Sciatic nerve (tissue), 2 donors: ENCODE data around the gene CASS4. TPM values are rescaled to one million over a fixed set of nuclear protein-coding genes. Genes with fewer than 3 reads are reported as not detected.
"Not testable (repeated sequence)": the region's sequence is repeated elsewhere in the genome, so short reads cannot be mapped to it uniquely, and the experiment has no call there.

Source experiments
- ATAC-seq: fragments of 200-7000 bp; cut with Tn5 transposase; one replicate; pipeline ENCODE4 v1.9.1; 2020; ENCODE audit warnings: mild to moderate bottlenecking, moderate library complexity
- DNase-seq: peaks from one replicate; pipeline ENCODE4 v3.0.0-alpha.2; 2020; ENCODE audit warnings: low spot score
- intact Hi-C: fragments of 100-400 bp; cut with DNase I; formaldehyde crosslinking; loops from one replicate; pipeline ENCODE4 v1.14.2; 2022
- total RNA-seq: library from RNA; stranded (reverse); fragmentation: NEBNext Ultra II Directional; extraction: Animal tissue kit (Norgen Biotek cat#: 25700); gene quantifications from one replicate; pipeline ENCODE4 v1.2.1, GENCODE V29; 2021
- donor health status: DM: no; HTN: no; CAD: no.
- donor health status: DM: no; HTN: no; CAD: no.

The CASS4 gene
- total RNA-seq, 1 donor from 2014 or later: 2.4 TPM

DNA sequence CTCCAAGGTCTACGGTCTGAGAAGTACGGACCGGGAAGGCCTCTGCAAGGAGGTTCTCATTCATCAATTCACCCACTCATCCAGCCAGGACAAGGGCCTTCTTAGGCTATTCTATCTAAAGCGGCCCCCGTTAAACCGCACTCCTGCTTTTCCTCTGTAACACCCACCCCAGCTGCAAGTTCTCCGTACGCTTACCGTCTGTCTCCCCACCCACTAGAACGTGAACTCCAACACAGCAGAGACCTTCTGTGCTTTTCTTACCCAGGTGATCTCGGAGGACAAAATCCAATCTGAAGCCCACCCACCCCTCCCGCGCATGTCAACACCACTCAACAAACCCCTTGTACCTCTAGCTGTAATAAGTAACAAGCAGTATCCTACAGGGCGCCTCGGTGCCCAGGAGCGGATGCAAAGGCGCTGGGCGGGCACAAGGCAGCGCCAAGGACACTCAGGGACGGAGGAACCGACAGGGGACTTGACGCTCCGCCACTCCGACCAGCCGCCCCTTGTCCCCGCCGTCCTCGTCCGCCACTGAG lies 20.4 kb upstream of the CASS4 start:
- DNase-seq (no peak), ATAC-seq (peak; percentile 43)
- intact Hi-C loops: no loop called here

GRCh38 chr20:56392132-56392880 lies 19.8 kb upstream of the CASS4 start, which contains the start of the genes AURKA and CSTF1:
Gene AURKA, minus strand, starts transcription at chr20:56392215. Its CDS starts 4,018 bp downstream, at chr20:56388197.
Gene CSTF1, plus strand, starts transcription at chr20:56392645. Its CDS starts 2,908 bp downstream, at chr20:56395553.
- DNase-seq (peak; percentile 99), ATAC-seq (peak; percentile 99)
- intact Hi-C loops: no loop called here

- intact Hi-C loops: no loop called here
Observed at GRCh38 chr20:56392881-56393482, 19.1 kb upstream of the CASS4 start.

DNA sequence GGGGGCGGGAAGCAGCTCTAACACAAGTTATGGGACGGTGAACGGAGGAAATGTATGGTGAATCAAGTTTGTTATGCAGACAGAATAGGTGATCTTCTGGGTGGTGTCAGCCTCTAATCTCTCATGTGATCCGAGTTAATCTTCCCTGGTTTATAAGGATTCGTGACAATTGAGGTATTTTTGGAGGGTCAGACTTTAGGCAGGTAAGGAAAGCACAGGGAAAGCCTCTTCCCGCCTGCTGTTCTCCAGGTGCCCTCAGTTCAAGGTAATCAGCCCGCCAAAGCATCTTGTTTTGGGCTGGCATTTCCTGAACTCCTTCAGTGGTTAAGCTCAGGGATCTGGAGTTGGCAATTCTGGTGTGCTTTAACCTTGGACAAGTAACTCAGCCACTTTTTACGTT lies 18.4 kb upstream of the CASS4 start:
- no peak for ATAC-seq

More at GRCh38 chr20:56392881-56393482, 19.1 kb upstream of the CASS4 start:
- ATAC-seq (no peak), DNase-seq (no peak)

DNA sequence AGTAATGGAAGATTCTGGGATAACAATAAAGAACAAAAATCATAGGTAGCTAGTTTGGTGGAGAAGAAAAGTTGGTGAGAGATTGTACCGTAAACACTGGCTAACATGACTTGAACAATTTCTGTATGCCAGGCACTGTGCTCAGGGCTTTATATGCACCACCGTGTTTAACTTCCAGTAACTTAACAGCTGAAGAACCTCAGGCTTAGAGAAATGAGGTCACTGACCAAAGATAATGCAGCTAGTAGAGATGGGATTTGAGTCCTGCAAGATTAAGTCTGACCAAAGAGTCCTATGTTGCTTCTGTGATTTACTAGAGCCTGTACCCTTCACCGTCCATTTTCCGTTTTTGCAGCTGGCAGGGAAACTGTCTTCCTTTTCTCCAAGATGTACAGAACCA lies 16.9 kb upstream of the CASS4 start:
- DNase-seq (no peak), ATAC-seq (no peak)
- intact Hi-C loops: no loop called here

More for the DNA sequence above, 18.4 kb upstream of the CASS4 start:
- intact Hi-C loops: no loop called here
- DNase-seq: no peak

GRCh38 chr20:56400001-56400640 lies 11.9 kb upstream of the CASS4 start:
- ATAC-seq (no peak), DNase-seq (no peak)
- intact Hi-C loops: no loop called here

DNA sequence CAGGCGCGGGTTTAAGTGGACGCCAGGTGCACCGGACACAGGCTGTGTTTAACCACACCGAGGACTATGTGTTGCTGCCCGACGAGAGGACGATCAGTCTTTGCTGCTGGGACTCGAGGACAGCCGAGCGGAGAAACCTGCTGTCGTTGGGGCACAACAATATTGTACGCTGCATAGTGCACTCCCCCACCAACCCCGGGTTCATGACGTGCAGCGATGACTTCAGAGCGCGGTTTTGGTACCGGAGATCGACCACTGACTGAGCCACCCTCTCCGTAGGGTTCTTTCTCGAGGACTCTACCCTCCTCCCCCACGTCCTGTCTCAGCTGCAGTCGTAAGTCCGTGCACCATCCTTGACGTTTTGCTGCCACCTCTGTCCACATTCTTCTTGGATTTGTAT lies 8.6 kb upstream of the CASS4 start:
- DNase-seq (no peak), ATAC-seq (no peak)
- intact Hi-C loops: no loop called here

GRCh38 chr20:56405356-56405755 lies 6.7 kb upstream of the CASS4 start:
- DNase-seq, intact Hi-C loops: not testable (repeated sequence)

GRCh38 chr20:56406910-56407309 lies 5.2 kb upstream of the CASS4 start:
- intact Hi-C loops: no loop called here
- DNase-seq (no peak), ATAC-seq (no peak)

More at GRCh38 chr20:56405356-56405755, 6.7 kb upstream of the CASS4 start:
- not testable (repeated sequence) for ATAC-seq

GRCh38 chr20:56409521-56409920 lies 2.5 kb upstream of the CASS4 start:
- DNase-seq: no peak
- intact Hi-C loops: no loop called here
- no peak for ATAC-seq

DNA sequence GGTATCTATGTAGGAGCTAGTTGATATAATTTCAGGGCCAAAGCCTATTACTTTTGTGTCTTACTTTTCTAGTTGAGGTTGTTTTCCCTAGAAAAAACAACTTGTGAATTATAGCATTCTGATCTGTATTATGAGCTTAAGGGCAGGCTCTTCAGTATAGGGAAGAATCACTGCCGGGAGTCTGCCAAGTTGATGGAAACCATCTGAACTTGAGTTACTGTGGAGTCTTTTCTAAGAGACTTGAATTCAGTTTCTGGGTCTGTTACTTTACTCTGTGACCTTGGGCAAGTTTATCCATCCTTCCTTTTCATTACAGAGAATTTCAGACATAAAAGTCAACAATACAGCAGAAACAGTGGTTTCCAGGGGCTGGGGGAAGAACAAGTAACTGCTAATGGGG lies 2.1 kb upstream of the CASS4 start:
- ATAC-seq (no peak), DNase-seq (no peak)
- intact Hi-C loops: no loop called here

- DNase-seq, ATAC-seq, intact Hi-C loops: not testable (repeated sequence)
Observed at GRCh38 chr20:56411287-56411686, 773 bp upstream of the CASS4 start.

DNA sequence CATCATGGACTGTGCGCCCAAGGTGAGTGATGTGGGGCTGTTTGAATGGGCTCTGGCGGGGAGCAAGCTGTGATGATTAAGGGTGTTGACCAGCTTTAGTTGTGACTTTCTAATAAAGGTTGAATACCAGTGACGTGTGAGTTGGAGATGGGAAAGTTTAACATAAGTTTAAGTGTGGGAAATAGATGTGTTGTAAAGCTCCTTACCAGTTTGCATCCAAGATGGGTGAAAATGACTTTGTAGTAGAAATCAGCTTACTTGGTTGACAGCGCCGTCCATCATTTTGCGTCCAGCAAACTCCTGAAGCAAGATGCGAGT lies 372 bp downstream of the CASS4 start:
- no peak for ATAC-seq
- intact Hi-C loops: no loop called here

DNA sequence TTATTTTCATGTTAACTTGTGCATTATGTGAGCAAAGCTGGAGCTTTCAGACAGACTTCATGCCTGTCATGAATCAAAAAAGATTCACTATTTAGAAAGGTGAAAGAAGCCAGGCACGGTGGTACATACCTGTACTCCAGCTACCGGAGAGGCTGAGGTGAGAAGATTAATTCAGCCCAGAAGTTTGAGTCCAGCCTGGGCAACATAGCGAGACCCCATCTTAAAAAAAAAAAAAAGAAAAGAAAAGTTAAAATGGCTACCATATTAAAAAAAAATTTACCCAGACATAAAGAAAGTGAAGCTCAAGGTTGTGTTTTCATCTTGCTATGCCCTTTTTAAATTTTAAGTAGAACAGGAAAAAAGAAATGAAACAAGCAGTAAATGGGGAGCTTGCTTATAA lies 889 bp downstream of the CASS4 start:
- intact Hi-C loops: no loop called here
- ATAC-seq: no peak

More for the DNA sequence above, 372 bp downstream of the CASS4 start:
- no peak for DNase-seq

GRCh38 chr20:56414842-56415765 lies 3.0 kb downstream of the CASS4 start:
- DNase-seq: no peak
- intact Hi-C loops: no loop called here
- no peak for ATAC-seq

More for the DNA sequence above, 889 bp downstream of the CASS4 start:
- no peak for DNase-seq

GRCh38 chr20:56417402-56417801 lies 5.3 kb downstream of the CASS4 start:
- no peak for DNase-seq
- intact Hi-C loops: no loop called here
- ATAC-seq: no peak

- intact Hi-C loops: no loop called here
- ATAC-seq (no peak), DNase-seq (no peak)
Observed at GRCh38 chr20:56417911-56418310, 5.9 kb downstream of the CASS4 start.

DNA sequence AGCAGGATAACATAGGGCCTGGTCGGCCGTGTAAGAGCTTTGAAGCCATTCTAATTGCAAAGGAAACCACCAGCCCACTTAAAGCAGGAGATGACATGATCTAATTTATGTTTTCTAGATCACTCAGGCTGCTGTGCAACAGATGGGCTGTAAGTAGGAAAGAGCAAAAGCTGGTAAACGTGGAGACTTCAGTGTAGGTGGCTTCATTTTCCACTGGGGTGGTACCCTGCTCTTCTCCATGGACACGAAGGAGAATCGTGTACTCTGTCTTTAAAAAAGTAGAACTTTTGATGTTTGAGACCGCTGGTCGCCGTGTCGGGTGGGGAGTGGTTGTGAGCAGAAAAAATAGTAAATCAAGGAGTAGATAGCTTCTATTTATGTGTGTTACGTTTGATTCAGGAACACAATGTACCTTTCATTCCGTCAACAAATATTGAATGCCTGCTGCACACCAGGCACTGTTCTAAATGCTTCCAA lies 6.4 kb downstream of the CASS4 start:
- DNase-seq (no peak), ATAC-seq (no peak)
- intact Hi-C loops: no loop called here

GRCh38 chr20:56420028-56420427 lies 8.0 kb downstream of the CASS4 start:
- no peak for DNase-seq
- intact Hi-C loops: no loop called here
- no peak for ATAC-seq
